IPS-20b (cell line): ENCODE results near the gene PAFAH1B2.
"Not testable (repeated sequence)": the region's sequence is repeated elsewhere in the genome, so short reads cannot be mapped to it uniquely, and the experiment has no call there.

Experiments
- H3K27ac ChIP-seq: one replicate; pipeline ENCODE4 v1.5.1; 2013; ENCODE audit warnings: low read length
- H3K27me3 ChIP-seq: 2 replicates; pipeline ENCODE4 v1.6.1; 2013; ENCODE audit warnings: mild to moderate bottlenecking, low read length, inconsistent platforms; ENCODE audit not compliant: insufficient read depth
- H3K36me3 ChIP-seq: 2 replicates; pipeline ENCODE4 v1.6.1; 2013; ENCODE audit warnings: low read depth, mild to moderate bottlenecking, inconsistent platforms, low read length, moderate library complexity; ENCODE audit not compliant: insufficient read depth
- H3K4me1 ChIP-seq: 2 replicates; pipeline ENCODE4 v1.6.1; 2013; ENCODE audit warnings: mild to moderate bottlenecking, control low read depth, inconsistent platforms, low read length, moderate library complexity; ENCODE audit not compliant: insufficient read depth
- H3K4me3 ChIP-seq: 2 replicates; pipeline ENCODE4 v1.5.1; 2013; ENCODE audit warnings: mild to moderate bottlenecking, low read length, inconsistent platforms
- H3K9ac ChIP-seq: 2 replicates; pipeline ENCODE4 v1.6.1; 2013; ENCODE audit warnings: low read depth, mild to moderate bottlenecking, inconsistent platforms, low read length, moderate library complexity
- H3K9me3 ChIP-seq: 2 replicates; pipeline ENCODE4 v1.6.1; 2013; ENCODE audit warnings: mild to moderate bottlenecking, low read depth, low read length, inconsistent platforms; ENCODE audit not compliant: insufficient read depth

Gene PAFAH1B2

GRCh38 chr11:117209351-117210125 is 65.5 kb downstream of the PAFAH1B2 start:
- peaks cover 18% of the 10 kb centered on the region for H3K36me3 ChIP-seq
- H3K4me1 ChIP-seq, H3K9ac ChIP-seq, H3K4me3 ChIP-seq, H3K9me3 ChIP-seq, H3K27me3 ChIP-seq, H3K27ac ChIP-seq: not testable (repeated sequence)

GRCh38 chr11:117210620-117211019 is 66.5 kb downstream of the PAFAH1B2 start:
- no peaks in the 10 kb centered on the region for H3K9me3 ChIP-seq
- H3K4me1 ChIP-seq = no peaks in the 10 kb centered on the region
- peaks cover 9% of the 10 kb centered on the region; the same call in 1 of the 2 replicates for H3K36me3 ChIP-seq
- no peaks in the 10 kb centered on the region for H3K27me3 ChIP-seq
- H3K27ac ChIP-seq = no peak overlapping the region
- no peak overlapping the region for H3K4me3 ChIP-seq
- no peak overlapping the region for H3K9ac ChIP-seq

- peaks cover 27% of the 10 kb centered on the region for H3K36me3 ChIP-seq
- H3K4me1 ChIP-seq = no peaks in the 10 kb centered on the region
- no peak overlapping the region for H3K4me3 ChIP-seq
- H3K27ac ChIP-seq = no peak overlapping the region
- H3K27me3 ChIP-seq = no peaks in the 10 kb centered on the region
- no peak overlapping the region for H3K9ac ChIP-seq
- H3K9me3 ChIP-seq = no peaks in the 10 kb centered on the region
Measured at GRCh38 chr11:117212697-117213355, 68.7 kb downstream of the PAFAH1B2 start.

- Histone ChIP-seq H3K36me3 (peaks cover 45% of the 10 kb centered on the region), H3K9ac (no peak overlapping the region), H3K9me3 (no peaks in the 10 kb centered on the region), H3K27me3 (no peaks in the 10 kb centered on the region), H3K4me1 (no peaks in the 10 kb centered on the region), H3K27ac (no peak overlapping the region), H3K4me3 (no peak overlapping the region)
Measured at GRCh38 chr11:117214404-117215110, 70.5 kb downstream of the PAFAH1B2 start.

GRCh38 chr11:117217141-117218084 is 73.3 kb downstream of the PAFAH1B2 start:
- Histone ChIP-seq H3K4me1 (no peaks in the 10 kb centered on the region), H3K9ac (no peak overlapping the region), H3K27ac (no peak overlapping the region), H3K36me3 (peaks cover 56% of the 10 kb centered on the region), H3K27me3 (no peaks in the 10 kb centered on the region), H3K4me3 (no peak overlapping the region), H3K9me3 (no peaks in the 10 kb centered on the region)

- H3K9ac ChIP-seq = no peak overlapping the region
Measured at GRCh38 chr11:117218133-117218915, 74.2 kb downstream of the PAFAH1B2 start.

GRCh38 chr11:117219001-117219400 is 74.9 kb downstream of the PAFAH1B2 start:
- H3K27ac ChIP-seq = no peak overlapping the region
- H3K27me3 ChIP-seq = no peaks in the 10 kb centered on the region
- H3K9me3 ChIP-seq = no peaks in the 10 kb centered on the region
- no peak overlapping the region for H3K9ac ChIP-seq
- H3K36me3 ChIP-seq = peaks cover 62% of the 10 kb centered on the region
- H3K4me3 ChIP-seq = no peak overlapping the region
- H3K4me1 ChIP-seq = no peaks in the 10 kb centered on the region

More at GRCh38 chr11:117218133-117218915, 74.2 kb downstream of the PAFAH1B2 start:
- H3K27me3 ChIP-seq = no peaks in the 10 kb centered on the region
- no peak overlapping the region for H3K27ac ChIP-seq
- H3K4me3 ChIP-seq = no peak overlapping the region
- no peaks in the 10 kb centered on the region for H3K4me1 ChIP-seq
- H3K9me3 ChIP-seq = no peaks in the 10 kb centered on the region
- peaks cover 59% of the 10 kb centered on the region for H3K36me3 ChIP-seq

GRCh38 chr11:117219455-117219854 is 75.4 kb downstream of the PAFAH1B2 start:
- Histone ChIP-seq H3K27ac (no peak overlapping the region), H3K36me3 (peaks cover 66% of the 10 kb centered on the region), H3K4me3 (no peak overlapping the region), H3K9ac (no peak overlapping the region), H3K9me3 (no peaks in the 10 kb centered on the region), H3K4me1 (no peaks in the 10 kb centered on the region), H3K27me3 (no peaks in the 10 kb centered on the region)

GRCh38 chr11:117219995-117220394 is 75.9 kb downstream of the PAFAH1B2 start:
- no peaks in the 10 kb centered on the region for H3K4me1 ChIP-seq
- no peak overlapping the region for H3K9ac ChIP-seq
- peaks cover 66% of the 10 kb centered on the region for H3K36me3 ChIP-seq
- H3K4me3 ChIP-seq = no peak overlapping the region
- H3K9me3 ChIP-seq = no peaks in the 10 kb centered on the region
- H3K27me3 ChIP-seq = no peaks in the 10 kb centered on the region
- no peak overlapping the region for H3K27ac ChIP-seq

- H3K9me3 ChIP-seq = no peaks in the 10 kb centered on the region
- no peak overlapping the region for H3K27ac ChIP-seq
- H3K27me3 ChIP-seq = no peaks in the 10 kb centered on the region
- peaks cover 70% of the 10 kb centered on the region for H3K36me3 ChIP-seq
- H3K4me1 ChIP-seq = no peaks in the 10 kb centered on the region
- no peak overlapping the region for H3K4me3 ChIP-seq
- no peak overlapping the region for H3K9ac ChIP-seq
Measured at GRCh38 chr11:117220568-117220967, 76.5 kb downstream of the PAFAH1B2 start.
